Spleen (tissue), 7 donors: ENCODE results near the gene S1PR5.

Source experiments
- CTCF ChIP-seq, 11 experiments: fragments of 200-600 bp in 7 of 11; fragments of 450-650 bp in 4 of 11; sonication (generic) in 4 of 11; IDR thresholded peaks in 8 of 11; conservative IDR thresholded peaks in 3 of 11; 1 replicate in 7 of 11; 2 replicates in 4 of 11; pipeline versions ENCODE4 v1.4.0 to v1.8.0; 2016 to 2021; ENCODE audit warnings: antibody characterized with exemption in 11 of 11, inconsistent platforms in 4 of 11, mild to moderate bottlenecking in 1 of 11
- POLR2A ChIP-seq, 3 donors: fragments of 450-650 bp; IDR thresholded peaks; one replicate each; pipeline ENCODE4 v1.5.1; 2017; ENCODE audit warnings: antibody characterized with exemption in 3 of 3, mild to moderate bottlenecking in 1 of 3
- POLR2AphosphoS5 ChIP-seq, 3 donors: sonication (generic); formaldehyde crosslinking; IDR thresholded peaks; one replicate each; pipeline ENCODE4 v1.5.1; 2017; ENCODE audit warnings: antibody characterized with exemption in 3 of 3
- donor health status: DM: no; HTN: no; CAD: no; lungs with moderate emphysema.
- donor health status: DM: no; HTN: no; CAD: no.
- donor health status: DM: no; HTN: no; CAD: no.

GRCh38 chr19:10551698-10552301 is 34.6 kb upstream of the S1PR5 start:
- TF ChIP-seq POLR2AphosphoS5 (IDR thresholded peaks at IDR 0.05) (peak in 1 of 3 donors; percentile 55), CTCF (IDR thresholded peaks at IDR 0.05 in 8 of 11, conservative IDR thresholded peaks at IDR 0.05 in 3 of 11) (peak in 1 of 11 experiments; percentile 40), POLR2A (IDR thresholded peaks at IDR 0.05) (no peak)
